Measurements from ENCODE around the gene NELL2. TPM values are rescaled to one million over a fixed set of nuclear protein-coding genes. Genes with fewer than 3 reads are reported as not detected.
"Not testable (repeated sequence)": the region's sequence is repeated elsewhere in the genome, so short reads cannot be mapped to it uniquely, and the experiment has no call there.

NELL2 gene
- total RNA-seq, 8 experiments from 2014 or later = 5.1 to 148 (median 66.5) TPM

- H3K27ac ChIP-seq = no peak overlapping the region
- no peak overlapping the region for H3K4me3 ChIP-seq
- WGBS, 10 experiments = 4 to 80% (median 32%) methylated on average over 1 to 4 of the region's 4 CpGs
- no peak for ATAC-seq (replicated peaks in 6 of 8)
- in situ Hi-C loops (cut with MboI; ENCODE audit: low pct_unique_long_range_greater_than_20kb in 2 of 9, low sequenced_read_pairs in 9 of 9, unreplicated experiment in 9 of 9) = no loop called here
- H3K4me1 ChIP-seq (replicated peaks in 1 of 2) = no peaks in the 10 kb centered on the region
Measured at GRCh38 chr12:44694017-44694416, 182.1 kb downstream of the NELL2 start.

DNA sequence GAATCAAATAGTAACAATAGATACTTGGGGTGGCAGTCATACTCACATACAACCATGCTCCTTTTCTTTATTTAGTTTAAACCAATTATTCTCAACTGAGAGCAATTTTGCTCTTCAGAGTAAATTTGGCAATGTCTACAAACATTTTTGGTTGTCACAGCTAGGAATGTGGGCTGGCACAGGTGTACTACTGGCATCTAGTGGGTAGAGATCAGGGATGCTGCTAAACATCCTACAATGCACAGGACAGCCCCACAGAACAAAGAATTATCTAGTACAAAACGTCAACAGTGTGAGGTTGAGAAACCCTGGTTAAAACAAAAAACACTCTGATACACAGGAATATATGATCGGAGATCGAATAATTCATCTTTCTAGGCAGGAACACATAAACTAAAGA is 186.5 kb downstream of the NELL2 start:
- no peak for ATAC-seq (replicated peaks in 6 of 8)
- in situ Hi-C loops (cut with MboI; ENCODE audit: low pct_unique_long_range_greater_than_20kb in 2 of 9, low sequenced_read_pairs in 9 of 9, unreplicated experiment in 9 of 9) = no loop called here
- Histone ChIP-seq H3K27ac (no peak overlapping the region), H3K4me3 (no peak overlapping the region), H3K4me1 (replicated peaks in 1 of 2) (no peaks in the 10 kb centered on the region)
- 0 to 100% (median 86%) methylated on average over 1 to 3 of the region's 3 CpGs; no CpG with 5 or more reads in 1 of the 10 experiments for WGBS, 10 experiments

DNA sequence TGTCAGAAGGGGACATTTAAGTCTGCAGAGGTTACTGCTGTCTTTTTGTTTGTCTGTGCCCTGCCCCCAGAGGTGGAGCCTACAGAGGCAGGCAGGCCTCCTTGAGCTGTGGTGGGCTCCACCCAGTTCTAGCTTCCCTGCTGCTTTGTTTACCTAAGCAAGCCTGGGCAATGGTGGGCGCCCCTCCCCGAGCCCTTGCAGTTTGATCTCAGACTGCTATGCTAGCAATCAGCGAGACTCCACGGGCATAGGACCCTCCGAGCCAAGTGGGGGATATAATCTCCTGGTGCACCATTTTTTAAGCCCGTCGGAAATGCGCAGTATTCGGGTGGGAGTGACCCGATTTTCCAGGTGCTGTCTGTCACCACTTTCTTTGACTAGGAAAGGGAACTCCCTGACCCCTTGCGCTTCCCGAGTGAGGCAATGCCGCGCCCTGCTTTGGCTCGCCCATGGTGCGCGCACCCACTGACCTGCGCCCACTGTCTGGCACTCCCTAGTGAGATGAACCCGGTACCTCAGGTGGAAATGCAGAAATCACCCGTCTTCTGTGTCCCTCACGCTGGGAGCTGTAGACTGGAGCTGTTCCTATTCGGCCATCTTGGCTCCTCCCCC is 189.2 kb downstream of the NELL2 start:
- ATAC-seq (replicated peaks in 6 of 8); in situ Hi-C loops (cut with MboI; ENCODE audit: low pct_unique_long_range_greater_than_20kb in 2 of 9, low sequenced_read_pairs in 9 of 9, unreplicated experiment in 9 of 9); H3K4me1 ChIP-seq (replicated peaks in 1 of 2); H3K4me3 ChIP-seq; H3K27ac ChIP-seq: not testable (repeated sequence)
- 50 to 100% (median 83%) methylated on average over 1 to 6 of the region's 22 CpGs; no CpG with 5 or more reads in 6 of the 10 experiments for whole genome bisulfite sequencing, 10 experiments

GRCh38 chr12:44677724-44678123 is 198.4 kb downstream of the NELL2 start:
- Histone ChIP-seq H3K4me3 (no peak overlapping the region), H3K27ac (no peak overlapping the region), H3K4me1 (replicated peaks in 1 of 2) (peaks cover 16% of the 10 kb centered on the region in 2 donors)
- ATAC-seq (replicated peaks in 6 of 8) = no peak
- in situ Hi-C loops (cut with MboI; ENCODE audit: low pct_unique_long_range_greater_than_20kb in 2 of 9, low sequenced_read_pairs in 9 of 9, unreplicated experiment in 9 of 9) = no loop called here

DNA sequence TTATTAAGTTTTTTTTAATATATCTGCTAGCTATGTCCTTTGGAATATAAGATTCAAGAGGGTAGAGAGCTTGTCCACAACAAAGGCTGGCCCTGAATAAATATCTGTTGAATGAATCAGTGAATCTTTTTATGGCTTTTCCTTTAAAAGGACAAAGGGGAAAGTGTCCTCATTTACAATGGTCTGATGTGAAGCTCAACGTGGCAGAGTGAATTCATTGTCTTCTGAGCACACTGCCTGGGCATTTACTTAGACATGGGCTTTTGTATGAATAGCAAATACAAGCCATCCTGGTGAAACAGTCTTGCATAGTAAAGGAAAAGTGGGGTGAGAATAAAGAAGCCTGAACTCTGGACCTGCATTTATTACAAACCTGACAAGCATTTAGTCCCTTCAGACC is 201.2 kb downstream of the NELL2 start:
- H3K4me3 ChIP-seq = no peak overlapping the region
- H3K4me1 ChIP-seq (replicated peaks in 1 of 2) = peaks cover 16% of the 10 kb centered on the region in 2 donors
- in situ Hi-C loops (cut with MboI; ENCODE audit: low pct_unique_long_range_greater_than_20kb in 2 of 9, low sequenced_read_pairs in 9 of 9, unreplicated experiment in 9 of 9) = no loop called here
- ATAC-seq (replicated peaks in 6 of 8) = peak in 6 of 8 experiments; percentile 24 to 99 (median 98)
- H3K27ac ChIP-seq = no peak overlapping the region
- WGBS, 10 experiments = 0% methylated on average over 1 of the region's 1 CpG; no CpG with 5 or more reads in 5 of the 10 experiments

DNA sequence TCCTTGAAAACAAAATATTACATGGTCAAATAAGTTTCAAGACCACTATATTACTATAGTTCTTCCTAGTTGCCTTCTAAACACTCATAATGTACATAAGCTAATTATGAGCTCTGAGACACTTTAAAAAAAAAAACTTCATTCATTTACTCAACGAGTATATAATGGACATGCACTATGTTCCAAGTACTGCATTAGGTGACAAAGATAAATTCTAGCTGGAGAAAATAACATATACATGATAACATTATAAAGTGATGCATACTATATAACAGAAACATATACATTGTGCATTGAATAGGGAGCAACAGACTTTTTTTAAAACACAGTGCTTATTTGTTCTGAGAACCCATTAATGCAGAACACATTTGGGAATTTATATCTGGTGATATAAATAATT is 202.3 kb downstream of the NELL2 start:
- Histone ChIP-seq H3K4me3 (no peak overlapping the region), H3K27ac (no peak overlapping the region), H3K4me1 (replicated peaks in 1 of 2) (peaks cover 16% of the 10 kb centered on the region in 2 donors)
- 0 to 100% (median 51%) methylated on average over 1 of the region's 1 CpG; no CpG with 5 or more reads in 2 of the 10 experiments for WGBS, 10 experiments
- no peak for ATAC-seq (replicated peaks in 6 of 8)
- in situ Hi-C loops (cut with MboI; ENCODE audit: low pct_unique_long_range_greater_than_20kb in 2 of 9, low sequenced_read_pairs in 9 of 9, unreplicated experiment in 9 of 9) = no loop called here

DNA sequence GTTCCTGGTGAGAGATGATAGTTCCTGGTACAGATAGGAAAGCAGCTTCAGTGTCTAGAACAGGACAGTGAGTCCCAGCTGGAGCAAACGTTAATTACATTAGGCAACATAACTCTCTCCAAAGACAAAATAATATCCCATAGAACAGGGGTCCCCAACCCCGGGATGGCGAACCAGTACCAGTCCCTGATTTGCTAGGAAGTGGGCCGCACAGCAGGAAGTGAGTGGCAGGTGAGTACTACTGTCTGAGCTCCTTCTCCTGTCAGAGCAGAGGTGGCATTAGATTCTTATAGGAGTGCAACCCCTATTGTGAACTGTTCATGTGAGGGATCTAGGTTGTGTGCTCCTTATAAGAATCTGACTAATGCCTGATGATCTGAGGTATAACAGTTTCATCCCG is 204.1 kb downstream of the NELL2 start:
- ATAC-seq (replicated peaks in 6 of 8) = no peak
- in situ Hi-C loops (cut with MboI; ENCODE audit: low pct_unique_long_range_greater_than_20kb in 2 of 9, low sequenced_read_pairs in 9 of 9, unreplicated experiment in 9 of 9) = no loop called here
- 37 to 100% (median 98%) methylated on average over 1 to 4 of the region's 5 CpGs; no CpG with 5 or more reads in 2 of the 10 experiments for WGBS, 10 experiments

DNA sequence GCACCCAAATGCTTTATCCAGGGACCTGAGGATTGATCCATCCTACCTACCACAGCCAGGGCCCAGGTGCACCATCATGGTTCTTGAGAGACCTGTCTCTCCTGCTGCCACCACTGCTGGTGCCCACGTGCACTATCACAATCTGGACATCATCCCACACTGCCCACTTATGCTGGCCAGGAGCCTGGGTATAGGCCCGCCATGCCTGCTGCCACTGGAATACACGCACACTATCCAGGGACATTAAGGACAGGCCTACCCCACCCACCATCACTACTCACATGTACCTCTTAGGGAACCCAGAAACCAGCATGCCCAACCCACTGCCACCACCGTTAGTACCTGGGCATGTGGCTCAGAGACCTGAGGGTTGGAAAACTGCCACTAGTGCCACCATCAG is 207.7 kb downstream of the NELL2 start:
- no peak for ATAC-seq (replicated peaks in 6 of 8)
- WGBS, 10 experiments = 20 to 100% (median 95%) methylated on average over 1 to 4 of the region's 4 CpGs; no CpG with 5 or more reads in 4 of the 10 experiments

More for the DNA sequence above, 204.1 kb downstream of the NELL2 start:
- H3K4me1 ChIP-seq (replicated peaks in 1 of 2) = peaks cover 16% of the 10 kb centered on the region in 2 donors
- no peak overlapping the region for H3K27ac ChIP-seq
- no peak overlapping the region for H3K4me3 ChIP-seq

GRCh38 chr12:44667461-44667860 is 208.7 kb downstream of the NELL2 start:
- Histone ChIP-seq H3K27ac (no peak overlapping the region), H3K4me3 (no peak overlapping the region), H3K4me1 (replicated peaks in 1 of 2) (no peaks in the 10 kb centered on the region)
- in situ Hi-C loops (cut with MboI; ENCODE audit: low pct_unique_long_range_greater_than_20kb in 2 of 9, low sequenced_read_pairs in 9 of 9, unreplicated experiment in 9 of 9) = no loop called here
- ATAC-seq (replicated peaks in 6 of 8) = no peak
- 17 to 100% (median 93%) methylated on average over 1 to 4 of the region's 4 CpGs; no CpG with 5 or more reads in 1 of the 10 experiments for WGBS, 10 experiments

More for the DNA sequence above, 207.7 kb downstream of the NELL2 start:
- no peak overlapping the region for H3K4me3 ChIP-seq
- no peaks in the 10 kb centered on the region for H3K4me1 ChIP-seq (replicated peaks in 1 of 2)
- H3K27ac ChIP-seq = no peak overlapping the region
- in situ Hi-C loops (cut with MboI; ENCODE audit: low pct_unique_long_range_greater_than_20kb in 2 of 9, low sequenced_read_pairs in 9 of 9, unreplicated experiment in 9 of 9) = no loop called here

DNA sequence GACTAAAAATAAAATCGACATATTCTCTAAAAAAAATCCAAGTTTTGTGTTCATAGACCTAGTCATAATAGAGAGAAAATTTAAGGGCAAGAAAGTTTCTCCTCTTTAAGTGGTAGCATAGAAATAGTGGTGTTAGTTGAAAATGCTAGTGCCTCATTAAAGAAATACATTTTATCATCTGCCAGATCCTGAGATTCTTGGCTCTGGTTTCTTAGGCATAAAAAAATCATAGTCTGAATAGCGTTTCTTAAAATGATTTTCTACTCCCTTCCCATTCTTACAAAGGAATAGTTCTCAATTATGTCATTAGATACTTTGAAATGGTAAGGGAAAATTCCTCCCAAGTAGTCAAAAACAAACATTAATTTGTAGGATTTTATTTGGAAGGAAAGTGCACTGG is 212.8 kb downstream of the NELL2 start:
- no peak for ATAC-seq (replicated peaks in 6 of 8)
- Histone ChIP-seq H3K4me1 (replicated peaks in 1 of 2) (no peaks in the 10 kb centered on the region), H3K27ac (no peak overlapping the region), H3K4me3 (no peak overlapping the region)
- WGBS, 10 experiments = 0 to 100% (median 88%) methylated on average over 1 to 2 of the region's 2 CpGs
- in situ Hi-C loops (cut with MboI; ENCODE audit: low pct_unique_long_range_greater_than_20kb in 2 of 9, low sequenced_read_pairs in 9 of 9, unreplicated experiment in 9 of 9) = no loop called here

DNA sequence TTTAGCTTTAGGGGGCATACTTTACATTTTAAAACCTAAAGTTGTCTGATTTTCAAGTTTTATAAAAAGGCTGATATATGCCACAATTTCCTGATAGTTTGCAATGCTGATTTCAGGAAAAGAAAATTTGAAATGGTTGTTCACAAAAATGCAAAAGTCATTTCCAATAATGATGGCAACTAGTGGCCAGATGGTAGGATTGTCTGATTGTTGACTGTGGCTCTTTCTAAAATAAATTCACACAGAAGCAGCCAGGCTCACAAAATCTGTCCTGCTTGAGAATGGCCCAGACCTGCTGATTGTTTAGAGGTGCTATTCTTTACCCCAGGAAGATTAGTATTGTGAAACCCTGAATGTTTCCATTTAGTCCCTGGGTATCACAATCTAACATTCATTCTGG is 220.3 kb downstream of the NELL2 start:
- Histone ChIP-seq H3K4me1 (replicated peaks in 1 of 2) (peaks cover 7 to 15% of the 10 kb centered on the region in 2 donors), H3K27ac (no peak overlapping the region), H3K4me3 (no peak overlapping the region)
- no peak for ATAC-seq (replicated peaks in 6 of 8)
- in situ Hi-C loops (cut with MboI; ENCODE audit: low pct_unique_long_range_greater_than_20kb in 2 of 9, low sequenced_read_pairs in 9 of 9, unreplicated experiment in 9 of 9) = no loop called here

- in situ Hi-C loops (cut with MboI; ENCODE audit: low pct_unique_long_range_greater_than_20kb in 2 of 9, low sequenced_read_pairs in 9 of 9, unreplicated experiment in 9 of 9) = no loop called here
- Histone ChIP-seq H3K4me1 (replicated peaks in 1 of 2) (peaks cover 7 to 15% of the 10 kb centered on the region in 2 donors), H3K27ac (no peak overlapping the region), H3K4me3 (no peak overlapping the region)
- WGBS, 10 experiments = 0 to 80% (median 38%) methylated on average over 1 to 8 of the region's 12 CpGs; no CpG with 5 or more reads in 2 of the 10 experiments
- peak; percentile 34 to 82 (median 40) for ATAC-seq (replicated peaks in 6 of 8)
Measured at GRCh38 chr12:44654646-44655639, 221.2 kb downstream of the NELL2 start.

GRCh38 chr12:44653861-44654527 is 222.1 kb downstream of the NELL2 start:
- peak in 2 of 8 experiments; percentile 10 to 31 for ATAC-seq (replicated peaks in 6 of 8)
- Histone ChIP-seq H3K4me3 (no peak overlapping the region), H3K27ac (no peak overlapping the region), H3K4me1 (replicated peaks in 1 of 2) (peaks cover 9 to 15% of the 10 kb centered on the region in 2 donors)
- 13 to 89% (median 42%) methylated on average over 1 to 3 of the region's 3 CpGs; no CpG with 5 or more reads in 1 of the 10 experiments for WGBS, 10 experiments
- in situ Hi-C loops (cut with MboI; ENCODE audit: low pct_unique_long_range_greater_than_20kb in 2 of 9, low sequenced_read_pairs in 9 of 9, unreplicated experiment in 9 of 9) = no loop called here
